Activated gamma-delta T cell treated with Interleukin-2 at 50 U/mL for 16 hours (primary cell): ENCODE results near the gene CYCS.
"Not testable (repeated sequence)": the region's sequence is repeated elsewhere in the genome, so short reads cannot be mapped to it uniquely, and the experiment has no call there.

Experiments
- DNase-seq: peaks from one replicate; pipeline ENCODE4 v3.0.0-alpha.2; 2020

CYCS gene

GRCh38 chr7:25125137-25125946 is at the start of gene CYCS:
TSS of gene CYCS (minus strand) at chr7:25125260. CDS start at chr7:25124119, 1,141 bp downstream.
- peak; percentile 99 for DNase-seq

- DNase-seq: no peak
Observed at GRCh38 chr7:25173184-25173583, 48.1 kb upstream of the CYCS start.

GRCh38 chr7:25171516-25171915 is 46.5 kb upstream of the CYCS start:
- no peak for DNase-seq

DNA sequence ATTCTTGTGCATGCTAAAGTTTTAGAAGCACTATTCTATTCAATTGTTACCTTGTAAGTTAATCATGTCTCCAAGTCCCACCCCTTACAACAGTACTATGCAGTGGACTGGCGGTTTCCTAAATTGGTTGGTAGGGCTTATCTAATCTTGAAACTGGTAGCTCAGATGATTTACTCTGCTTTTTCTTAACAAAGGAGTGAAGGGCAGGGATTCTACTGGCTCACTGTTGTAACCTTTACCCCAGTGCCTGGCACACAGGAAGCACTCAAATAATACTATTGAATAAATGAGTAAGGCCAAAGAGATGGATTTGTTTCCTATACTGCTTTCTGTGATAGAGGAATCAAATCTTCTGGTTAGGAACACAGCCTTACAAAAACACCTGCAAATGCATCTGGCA is 46.0 kb upstream of the CYCS start:
- DNase-seq: no peak

GRCh38 chr7:25169683-25170082 is 44.6 kb upstream of the CYCS start:
- DNase-seq: no peak

- no peak for DNase-seq
Observed at GRCh38 chr7:25168145-25168544, 43.1 kb upstream of the CYCS start.

DNA sequence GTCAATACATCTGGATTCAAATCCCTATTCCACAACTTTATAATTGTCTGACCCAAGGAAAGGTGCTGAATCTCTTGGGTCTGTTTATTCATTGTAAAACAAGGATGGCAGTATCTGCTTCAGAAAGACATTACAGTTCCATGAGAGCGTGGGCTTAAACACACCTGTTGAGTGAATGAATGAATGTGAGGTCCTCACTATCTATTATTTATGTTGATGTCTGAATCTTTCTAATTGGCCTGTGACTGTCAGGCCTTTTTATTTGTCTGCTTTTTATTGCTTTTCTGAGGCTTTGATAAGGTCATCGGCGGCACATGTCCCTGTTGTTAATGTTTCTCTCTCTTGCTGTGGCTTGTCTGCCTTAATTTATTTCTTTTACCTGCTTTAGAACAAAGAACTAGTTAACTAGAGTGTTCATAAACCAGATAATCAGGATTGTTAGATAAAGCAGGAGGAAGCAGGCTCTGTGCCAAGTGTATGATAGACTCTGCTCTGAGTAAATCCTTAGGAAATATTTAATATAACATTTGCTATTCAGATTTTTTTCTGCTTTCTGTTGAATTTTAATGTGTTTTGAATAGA is 42.3 kb upstream of the CYCS start:
- no peak for DNase-seq

GRCh38 chr7:25159983-25160596 is 35.0 kb upstream of the CYCS start:
- not testable (repeated sequence) for DNase-seq

DNA sequence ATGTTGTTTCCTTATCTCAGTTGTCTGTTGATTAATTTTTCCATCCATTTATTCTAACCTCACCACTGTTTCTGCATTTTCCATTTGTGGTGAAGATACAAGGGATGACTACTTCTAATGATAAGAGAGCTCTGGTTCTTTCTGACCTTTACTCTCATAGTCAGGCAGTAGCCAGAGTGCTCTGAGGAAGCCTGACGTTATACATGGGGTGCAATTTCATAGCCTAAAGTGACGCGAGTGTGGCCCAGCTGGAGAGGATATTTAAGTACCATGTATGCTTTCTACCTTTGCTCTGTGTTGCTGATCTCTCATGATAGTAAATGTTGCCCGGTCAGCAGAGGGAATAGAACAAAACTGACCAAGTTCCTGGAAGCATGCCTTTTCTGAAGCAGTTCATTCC is 33.9 kb upstream of the CYCS start:
- DNase-seq: no peak

DNA sequence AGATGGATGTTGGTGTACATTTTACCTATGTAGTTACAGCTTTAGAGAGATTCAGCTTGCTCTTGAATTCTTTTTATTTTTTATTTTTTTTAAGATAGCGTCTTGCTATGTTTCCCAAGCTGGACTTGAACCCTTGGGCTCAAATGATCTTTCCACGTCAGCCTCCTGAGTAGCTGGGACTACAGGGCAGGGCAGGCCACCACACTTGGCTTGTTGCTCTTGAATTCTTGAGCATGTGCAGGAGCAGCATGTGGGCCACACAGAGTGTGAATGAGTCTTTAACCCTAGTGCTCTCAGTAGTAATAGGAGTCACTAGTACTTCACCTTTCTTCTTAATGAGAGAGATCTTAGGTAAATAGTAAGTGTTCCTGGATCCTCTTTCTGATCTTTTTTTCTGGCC is 26.7 kb upstream of the CYCS start:
- no peak for DNase-seq

- DNase-seq: no peak
Observed at GRCh38 chr7:25149836-25150235, 24.8 kb upstream of the CYCS start.

GRCh38 chr7:25148772-25149575 is 23.9 kb upstream of the CYCS start:
- no peak for DNase-seq

DNA sequence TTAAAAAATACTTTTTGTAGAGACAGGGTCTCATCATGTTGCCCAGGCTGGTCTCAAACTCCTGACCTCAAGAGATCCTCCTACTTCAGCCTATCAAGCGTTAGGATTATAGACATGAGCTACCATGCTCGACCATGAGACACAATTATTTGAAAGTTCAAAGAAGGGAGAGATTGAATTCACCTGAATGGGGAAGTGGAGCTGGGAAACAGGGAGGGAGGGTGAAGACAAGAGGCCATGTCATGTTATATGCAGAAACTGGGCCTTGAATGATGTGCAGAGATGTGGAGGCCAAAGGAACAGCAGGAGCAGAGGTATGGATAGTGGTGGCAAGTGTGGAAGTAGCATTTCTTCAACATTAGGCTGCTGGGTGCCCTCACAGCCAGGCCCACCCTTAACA is 18.7 kb upstream of the CYCS start:
- no peak for DNase-seq

DNA sequence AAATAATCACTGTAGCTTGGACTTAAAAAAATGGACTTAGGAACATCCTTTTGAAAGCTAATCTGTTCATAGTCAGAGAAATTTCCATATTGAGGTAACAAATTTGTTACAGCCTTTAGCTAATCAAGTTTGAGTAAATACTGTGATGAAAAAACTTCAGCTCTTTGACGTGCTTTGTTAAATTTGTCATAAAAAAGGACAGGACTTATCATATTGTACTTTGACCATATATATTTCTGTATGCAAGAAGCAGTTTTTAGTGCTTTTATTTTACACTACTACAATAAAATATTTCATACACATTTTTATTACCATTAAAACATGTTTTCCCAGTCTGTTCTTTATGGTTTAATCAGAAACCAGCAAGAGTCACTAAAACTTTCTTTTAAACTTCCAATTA is 14.5 kb upstream of the CYCS start:
- DNase-seq: no peak

DNA sequence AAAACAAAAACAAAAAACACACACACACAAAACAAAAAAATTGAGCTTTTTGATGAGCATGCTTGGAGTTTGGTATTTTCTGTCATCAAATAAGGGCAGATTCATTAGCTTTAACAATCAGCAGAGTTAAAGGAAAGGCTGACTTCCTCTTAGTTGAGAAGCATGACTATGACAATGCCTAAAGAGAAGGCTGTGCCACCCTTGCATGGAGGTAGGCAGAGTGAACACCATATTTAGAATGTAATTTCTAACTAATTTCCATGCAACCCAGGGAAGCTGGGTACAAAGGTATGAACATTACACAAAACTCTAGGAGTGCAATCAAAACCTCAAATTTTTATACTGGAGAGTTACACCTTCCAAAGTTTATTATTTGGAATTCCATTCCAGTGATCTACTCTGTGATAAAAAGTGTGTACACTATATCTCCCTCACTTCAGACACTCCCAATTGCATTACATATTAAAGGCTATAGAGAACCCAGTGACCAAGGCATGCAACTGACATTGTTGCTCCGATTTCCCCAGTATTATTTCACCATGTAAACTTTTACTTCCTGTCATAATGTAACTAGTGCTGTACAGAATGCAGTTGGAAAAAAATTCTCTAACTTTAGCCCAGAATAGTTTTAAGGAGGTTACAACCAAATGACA is 9.4 kb upstream of the CYCS start:
- no peak for DNase-seq

GRCh38 chr7:25132430-25132829 is 7.4 kb upstream of the CYCS start:
- no peak for DNase-seq

DNA sequence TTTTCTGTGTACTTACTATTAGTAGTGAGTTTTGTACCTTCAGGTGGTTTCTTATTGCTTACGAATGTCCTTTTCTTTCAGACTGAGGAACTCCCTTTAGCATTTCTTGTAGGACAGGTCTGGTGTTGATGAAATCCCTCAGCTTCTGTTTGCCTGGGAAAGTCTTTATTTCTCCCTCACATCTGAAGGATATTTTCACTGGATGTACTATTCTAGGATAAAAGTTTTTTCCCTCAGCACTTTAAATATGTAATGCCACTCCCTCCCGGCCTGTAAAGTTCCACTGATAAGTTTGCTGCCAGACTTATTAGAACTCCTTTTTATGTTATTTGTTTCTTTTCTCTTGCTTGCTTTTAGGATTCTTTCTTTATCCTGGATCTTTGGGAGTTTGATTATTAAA is 1.7 kb upstream of the CYCS start:
- DNase-seq: no peak

- no peak for DNase-seq
Observed at GRCh38 chr7:25124465-25125136, 459 bp downstream of the CYCS start.

GRCh38 chr7:25122373-25122772 is 2.7 kb downstream of the CYCS start:
- no peak for DNase-seq

- no peak for DNase-seq
Observed at GRCh38 chr7:25121599-25121998, 3.5 kb downstream of the CYCS start.

GRCh38 chr7:25119102-25119501 is 6.0 kb downstream of the CYCS start:
- DNase-seq: no peak

DNA sequence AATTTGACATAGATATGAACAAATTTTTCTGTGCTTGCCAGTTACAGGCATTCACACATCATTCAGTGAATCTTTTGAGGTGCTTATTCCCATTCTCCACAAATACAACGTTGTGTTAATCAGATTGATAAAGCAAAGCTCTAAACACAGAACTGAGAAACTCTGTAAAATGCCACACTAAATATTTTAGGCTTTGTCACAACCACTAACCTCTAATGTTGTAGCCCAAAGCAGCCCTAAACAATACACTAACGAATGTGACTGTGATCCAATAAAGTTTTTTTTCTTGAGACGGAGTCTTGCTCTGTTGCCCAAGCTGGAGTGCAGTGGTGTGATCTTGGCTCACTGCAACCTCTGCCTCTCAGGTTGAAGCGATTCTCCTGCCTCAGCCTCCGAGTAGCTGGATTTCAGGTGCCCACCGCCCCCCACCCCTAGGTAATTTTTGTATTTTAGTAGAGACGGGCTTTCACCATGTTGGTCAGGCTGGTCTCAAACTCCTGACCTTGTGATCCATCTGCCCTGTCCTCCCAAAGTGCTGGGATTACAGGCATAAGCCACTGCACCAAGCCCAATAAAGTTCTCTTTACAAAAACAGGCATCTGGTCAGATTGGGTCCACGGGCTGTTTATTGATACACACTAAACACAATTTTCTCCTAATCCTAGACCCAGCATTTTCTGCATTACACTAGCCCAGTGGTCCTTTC is 6.9 kb downstream of the CYCS start:
- no peak for DNase-seq
